ENCODE measurements around the gene SEMA5A. TPM values are rescaled to one million over a fixed set of nuclear protein-coding genes. Genes with fewer than 3 reads are reported as not detected.

SEMA5A gene
- total and polyA plus RNA-seq, 2 of the 8 experiments (the other 6 are each of a cell fraction or from before 2014, with no cell fraction given) = 5.3 to 8.9 TPM

- TF ChIP-seq EZH2 (IDR thresholded peaks at IDR 0.05; ENCODE audit: low read depth, low read length, severe bottlenecking) = no peak
- TF ChIP-seq POLR2AphosphoS5 (IDR thresholded peaks at IDR 0.05; ENCODE audit: low read depth, low read length) = no peak
- no peak for TF ChIP-seq NANOG (IDR thresholded peaks at IDR 0.05; ENCODE audit: insufficient read depth, low read depth, low read length, poor library complexity, severe bottlenecking)
These were observed 344.9 kb downstream of the SEMA5A start (continued) for GRCh38 chr5:9201011-9201410.

Data from H1 (cell line).